Astrocyte of the cerebellum (primary cell): ENCODE results near the gene AGR2.

Source experiments
- DNase-seq: peaks from one replicate; pipeline ENCODE4 v3.0.0-alpha.2; 2011; ENCODE audit warnings: low read depth
- H3K4me3 ChIP-seq: 2 replicates; pipeline ENCODE4 v1.5.1; 2011; ENCODE audit warnings: mild to moderate bottlenecking, low read depth, low read length, moderate library complexity
- CTCF ChIP-seq: IDR thresholded peaks from 2 replicates; pipeline ENCODE4 v1.5.1; 2012; ENCODE audit warnings: low read length, low read depth, moderate library complexity, mild to moderate bottlenecking; ENCODE audit errors: missing control alignments
- in situ Hi-C: cut with HindIII; loops from 2 replicates; pipeline ENCODE4 v1.10.0; 2017; ENCODE audit warnings: low sequenced_read_pairs

Gene AGR2

DNA sequence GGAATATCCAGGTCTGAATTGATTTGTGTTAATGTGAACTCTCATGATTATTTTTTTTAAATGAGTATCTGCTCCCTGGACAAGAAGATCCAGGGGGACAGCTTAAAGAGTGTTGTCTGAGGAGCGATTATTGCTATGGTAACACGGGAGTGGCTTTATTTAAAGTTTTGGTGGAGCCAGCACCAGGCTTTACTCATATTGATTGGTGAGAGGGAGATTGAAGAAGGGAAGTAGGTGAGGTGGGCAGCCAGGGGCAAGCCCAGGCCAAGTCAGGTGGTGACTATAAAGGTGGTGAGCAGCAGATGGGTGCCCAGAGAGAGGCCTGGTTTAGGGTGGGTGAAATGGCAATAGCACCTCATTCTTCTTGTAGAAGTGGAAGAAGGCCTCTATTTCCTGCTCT is 10.2 kb upstream of the AGR2 start:
- in situ Hi-C loops = no loop called here
- DNase-seq = no peak
- no peak for TF ChIP-seq CTCF
- H3K4me3 ChIP-seq = no peak overlapping the region

GRCh38 chr7:16813232-16813616 is 8.4 kb upstream of the AGR2 start:
- no peak for TF ChIP-seq CTCF
- no peak overlapping the region for H3K4me3 ChIP-seq
- in situ Hi-C loops = no loop called here

GRCh38 chr7:16812542-16813231 is 7.9 kb upstream of the AGR2 start:
- H3K4me3 ChIP-seq = no peak overlapping the region
- no peak for DNase-seq
- in situ Hi-C loops = no loop called here
- TF ChIP-seq CTCF = no peak

More at GRCh38 chr7:16813232-16813616, 8.4 kb upstream of the AGR2 start:
- DNase-seq = peak; percentile 61

DNA sequence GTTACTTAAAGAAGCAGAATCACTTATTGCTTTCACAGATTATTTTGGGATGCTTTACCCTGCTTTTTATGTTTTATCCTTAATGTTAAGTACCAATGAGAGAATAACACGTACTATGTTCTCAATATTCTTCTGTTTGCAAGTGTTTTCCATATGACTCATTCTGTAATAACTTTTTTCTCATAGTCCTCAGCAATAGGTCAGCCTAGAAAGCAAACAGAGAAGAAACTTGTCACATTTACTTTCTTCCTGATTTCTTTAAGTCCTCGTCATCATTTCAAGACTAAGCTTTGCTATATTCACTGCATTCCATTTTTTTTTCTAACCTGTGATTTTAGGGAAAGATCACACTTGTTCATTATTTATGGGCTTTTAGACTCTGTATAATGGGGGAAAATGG is 6.8 kb upstream of the AGR2 start:
- peak; percentile 22 for DNase-seq
- in situ Hi-C loops = no loop called here
- no peak for TF ChIP-seq CTCF
- H3K4me3 ChIP-seq = no peak overlapping the region

DNA sequence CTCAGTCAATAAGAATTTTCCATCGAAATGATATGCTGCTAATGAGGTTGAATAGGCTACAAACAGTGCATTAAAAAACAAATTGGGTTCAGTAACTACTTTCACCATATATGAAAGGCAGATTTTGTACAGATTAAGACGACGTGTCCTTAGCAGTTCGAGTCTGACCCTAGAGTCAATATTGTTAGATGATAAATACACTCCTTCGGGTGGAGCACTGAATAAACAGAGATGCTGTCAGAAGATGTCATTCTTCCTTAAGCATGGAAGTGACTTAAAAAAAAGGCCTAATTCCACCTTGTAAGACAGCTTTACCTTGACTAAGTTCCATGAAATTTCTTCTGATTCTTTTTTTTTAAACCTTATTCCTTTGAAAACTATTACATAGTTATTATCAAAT is 5.8 kb upstream of the AGR2 start:
- no peak overlapping the region for H3K4me3 ChIP-seq
- no peak for DNase-seq
- in situ Hi-C loops = no loop called here
- no peak for TF ChIP-seq CTCF

GRCh38 chr7:16810112-16810511 is 5.3 kb upstream of the AGR2 start:
- peak; percentile 22 for DNase-seq
- H3K4me3 ChIP-seq = no peak overlapping the region
- TF ChIP-seq CTCF = no peak
- in situ Hi-C loops = no loop called here
